Activated CD4-positive, CD25-positive, alpha-beta regulatory T cell (primary cell): Measurements from ENCODE around the gene ME2.
"Not testable (repeated sequence)": the region's sequence is repeated elsewhere in the genome, so short reads cannot be mapped to it uniquely, and the experiment has no call there.

Experiments used
- DNase-seq, 4 experiments: peaks; one replicate each; lab custom pipeline; 2025; lab: John Stamatoyannopoulos, UW

ME2 gene

GRCh38 chr18:50861617-50862016 lies 17.3 kb upstream of the ME2 start:
- no peak for DNase-seq

GRCh38 chr18:50862401-50862800 lies 16.5 kb upstream of the ME2 start:
- no peak for DNase-seq

GRCh38 chr18:50863840-50864375 lies 15.0 kb upstream of the ME2 start:
- DNase-seq = no peak

- no peak for DNase-seq
Observed at GRCh38 chr18:50866765-50867164, 12.2 kb upstream of the ME2 start.

- no peak for DNase-seq
Observed at GRCh38 chr18:50869150-50869549, 9.8 kb upstream of the ME2 start.

- DNase-seq = no peak
Observed at GRCh38 chr18:50870138-50870845, 8.6 kb upstream of the ME2 start.

GRCh38 chr18:50871846-50872245 lies 7.1 kb upstream of the ME2 start:
- DNase-seq = no peak

- no peak for DNase-seq
Observed at GRCh38 chr18:50875966-50876536, 2.9 kb upstream of the ME2 start.

GRCh38 chr18:50877545-50878265 lies 1.2 kb upstream of the ME2 start:
- DNase-seq = no peak

GRCh38 chr18:50879302-50880118 lies 592 bp downstream of the ME2 start:
- peak in 3 of 4 experiments; percentile 10 to 31 (median 12) for DNase-seq

- DNase-seq = no peak
Observed at GRCh38 chr18:50880119-50880465, 1.2 kb downstream of the ME2 start.

- DNase-seq = not testable (repeated sequence)
Observed at GRCh38 chr18:50880944-50881343, 2.0 kb downstream of the ME2 start.

- DNase-seq = no peak
Observed at GRCh38 chr18:50886929-50887328, 8.0 kb downstream of the ME2 start.

GRCh38 chr18:50895350-50896045 lies 16.6 kb downstream of the ME2 start:
- DNase-seq = no peak

- DNase-seq = no peak
Observed at GRCh38 chr18:50896093-50896492, 17.2 kb downstream of the ME2 start.

- DNase-seq = no peak
Observed at GRCh38 chr18:50898919-50899318, 20.0 kb downstream of the ME2 start.

- no peak for DNase-seq
Observed at GRCh38 chr18:50902797-50903196, 23.9 kb downstream of the ME2 start.

GRCh38 chr18:50906843-50907242 lies 27.9 kb downstream of the ME2 start:
- no peak for DNase-seq

- DNase-seq = no peak
Observed at GRCh38 chr18:50909261-50909660, 30.3 kb downstream of the ME2 start.

GRCh38 chr18:50911006-50911405 lies 32.1 kb downstream of the ME2 start:
- no peak for DNase-seq

- DNase-seq = no peak
Observed at GRCh38 chr18:50917021-50917420, 38.1 kb downstream of the ME2 start.

- DNase-seq = no peak
Observed at GRCh38 chr18:50918153-50918552, 39.2 kb downstream of the ME2 start.
